ENCODE data around the gene FBXW8.

FBXW8 gene

DNA sequence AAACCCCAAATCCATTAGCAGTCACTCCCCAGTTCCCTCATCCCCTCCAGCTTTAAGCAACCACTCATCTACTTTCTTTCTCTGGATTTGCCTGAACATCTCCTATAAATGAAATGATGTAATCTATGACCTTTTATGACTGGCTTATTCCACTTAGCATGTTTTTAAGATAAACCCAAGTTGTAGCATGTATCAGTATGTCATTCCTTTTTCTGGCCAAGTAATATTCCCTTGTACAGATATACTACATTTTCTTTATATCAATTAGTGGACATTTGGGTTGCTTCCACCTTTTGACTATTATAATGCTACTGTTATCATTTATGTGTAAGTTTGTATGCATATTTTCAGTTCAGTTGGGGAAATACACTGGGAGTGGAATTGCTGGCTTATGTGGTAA, 105.1 kb downstream of the FBXW8 start:
- Histone ChIP-seq H2AFZ (ENCODE audit: low read length) (no peak overlapping the region), H4K20me1 (ENCODE audit: insufficient read depth, low read length) (no peaks in the 10 kb centered on the region), H3K27me3 (replicated peaks; ENCODE audit: insufficient read depth, low read length) (no peaks in the 10 kb centered on the region), H3K27ac (ENCODE audit: low read length) (no peak overlapping the region), H3K79me2 (ENCODE audit: low read length) (no peaks in the 10 kb centered on the region), H3K9me3 (replicated peaks; ENCODE audit: insufficient read depth, low read length) (no peaks in the 10 kb centered on the region), H3K4me1 (ENCODE audit: low read length) (no peaks in the 10 kb centered on the region), H3K9me2 (replicated peaks; ENCODE audit: insufficient read depth, low read length) (no peaks in the 10 kb centered on the region), H3K4me3 (ENCODE audit: low read length) (no peak overlapping the region), H3K4me2 (ENCODE audit: low read depth, low read length) (no peak overlapping the region), H3F3A (ENCODE audit: insufficient read depth, low read length) (no peaks in the 10 kb centered on the region), H3K9ac (ENCODE audit: low read length) (no peak overlapping the region), H3K36me3 (replicated peaks; ENCODE audit: insufficient read depth, low read length) (no peaks in the 10 kb centered on the region)
- no peak for DNase-seq
- TF ChIP-seq, protein P1, sequence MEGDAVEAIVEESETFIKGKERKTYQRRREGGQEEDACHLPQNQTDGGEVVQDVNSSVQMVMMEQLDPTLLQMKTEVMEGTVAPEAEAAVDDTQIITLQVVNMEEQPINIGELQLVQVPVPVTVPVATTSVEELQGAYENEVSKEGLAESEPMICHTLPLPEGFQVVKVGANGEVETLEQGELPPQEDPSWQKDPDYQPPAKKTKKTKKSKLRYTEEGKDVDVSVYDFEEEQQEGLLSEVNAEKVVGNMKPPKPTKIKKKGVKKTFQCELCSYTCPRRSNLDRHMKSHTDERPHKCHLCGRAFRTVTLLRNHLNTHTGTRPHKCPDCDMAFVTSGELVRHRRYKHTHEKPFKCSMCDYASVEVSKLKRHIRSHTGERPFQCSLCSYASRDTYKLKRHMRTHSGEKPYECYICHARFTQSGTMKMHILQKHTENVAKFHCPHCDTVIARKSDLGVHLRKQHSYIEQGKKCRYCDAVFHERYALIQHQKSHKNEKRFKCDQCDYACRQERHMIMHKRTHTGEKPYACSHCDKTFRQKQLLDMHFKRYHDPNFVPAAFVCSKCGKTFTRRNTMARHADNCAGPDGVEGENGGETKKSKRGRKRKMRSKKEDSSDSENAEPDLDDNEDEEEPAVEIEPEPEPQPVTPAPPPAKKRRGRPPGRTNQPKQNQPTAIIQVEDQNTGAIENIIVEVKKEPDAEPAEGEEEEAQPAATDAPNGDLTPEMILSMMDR (IDR thresholded peaks at IDR 0.05; ENCODE audit: low read length): no peak
- TF ChIP-seq EZH2phosphoT487 (IDR thresholded peaks at IDR 0.05; ENCODE audit: low read length): no peak
- TF ChIP-seq EZH2 (optimal IDR thresholded peaks at IDR 0.05; ENCODE audit: low read depth, low read length): no peak

DNA sequence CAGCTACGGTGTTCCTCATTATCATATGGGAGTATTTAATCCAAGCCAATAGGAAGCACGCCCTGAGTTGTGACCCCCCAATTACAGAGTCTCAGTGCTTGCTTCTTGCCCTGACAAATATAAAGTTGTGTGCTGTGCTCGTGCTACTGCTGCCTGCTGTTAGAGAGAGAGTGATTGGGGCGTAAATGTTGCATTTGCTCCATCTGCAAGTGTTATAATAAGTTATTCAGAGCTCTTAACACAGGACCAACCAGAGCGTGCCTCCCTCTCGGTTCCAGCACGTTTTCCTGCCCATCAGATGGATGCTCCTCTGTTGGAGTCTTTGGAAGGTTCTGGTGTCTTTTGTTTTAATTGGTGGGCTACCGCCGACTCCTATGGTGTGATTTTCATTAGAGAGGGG, 107.1 kb downstream of the FBXW8 start:
- H3F3A ChIP-seq (ENCODE audit: insufficient read depth, low read length): no peaks in the 10 kb centered on the region
- no peak overlapping the region for H2AFZ ChIP-seq (ENCODE audit: low read length)
- H3K4me3 ChIP-seq (ENCODE audit: low read length): no peak overlapping the region
- H3K4me1 ChIP-seq (ENCODE audit: low read length): no peaks in the 10 kb centered on the region
- no peak overlapping the region for H3K9ac ChIP-seq (ENCODE audit: low read length)
- H3K9me3 ChIP-seq (replicated peaks; ENCODE audit: insufficient read depth, low read length): no peaks in the 10 kb centered on the region
- no peaks in the 10 kb centered on the region for H3K9me2 ChIP-seq (replicated peaks; ENCODE audit: insufficient read depth, low read length)
- no peaks in the 10 kb centered on the region for H3K36me3 ChIP-seq (replicated peaks; ENCODE audit: insufficient read depth, low read length)
- no peak overlapping the region for H3K4me2 ChIP-seq (ENCODE audit: low read depth, low read length)
- TF ChIP-seq, protein P1 (IDR thresholded peaks at IDR 0.05; ENCODE audit: low read length): no peak
- no peak for TF ChIP-seq EZH2 (optimal IDR thresholded peaks at IDR 0.05; ENCODE audit: low read depth, low read length)
- no peak for TF ChIP-seq EZH2phosphoT487 (IDR thresholded peaks at IDR 0.05; ENCODE audit: low read length)
- no peak for DNase-seq
- 0 out of 2 replicates have a peak, but pooled peaks cover under 1% of the 10 kb centered on the region for H3K79me2 ChIP-seq (ENCODE audit: low read length)
- H3K27me3 ChIP-seq (replicated peaks; ENCODE audit: insufficient read depth, low read length): no peaks in the 10 kb centered on the region
- no peak overlapping the region for H3K27ac ChIP-seq (ENCODE audit: low read length)
- H4K20me1 ChIP-seq (ENCODE audit: insufficient read depth, low read length): no peaks in the 10 kb centered on the region

DNA sequence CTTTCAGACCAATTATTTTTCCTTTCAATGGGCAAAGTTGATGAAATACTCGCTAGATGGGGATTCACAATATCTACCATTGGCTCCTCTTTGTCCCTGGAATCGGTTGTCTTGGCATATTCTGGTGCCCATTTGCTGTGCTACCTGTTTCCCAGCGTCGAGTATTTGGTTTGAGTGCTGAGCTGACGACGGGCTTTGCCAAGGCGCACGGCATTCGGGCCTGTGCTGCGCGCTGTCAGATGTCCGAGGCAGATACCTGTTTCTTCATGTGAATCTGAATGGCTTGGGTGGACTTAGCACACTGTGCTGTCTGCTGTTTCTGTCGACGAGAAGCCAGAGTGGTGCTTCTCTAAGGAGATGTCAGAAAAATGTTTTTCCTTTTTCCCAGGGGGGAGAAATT, 107.5 kb downstream of the FBXW8 start:
- Histone ChIP-seq H2AFZ (ENCODE audit: low read length) (no peak overlapping the region), H3K4me2 (ENCODE audit: low read depth, low read length) (no peak overlapping the region), H4K20me1 (ENCODE audit: insufficient read depth, low read length) (no peaks in the 10 kb centered on the region), H3K27me3 (replicated peaks; ENCODE audit: insufficient read depth, low read length) (no peaks in the 10 kb centered on the region), H3K4me1 (ENCODE audit: low read length) (no peaks in the 10 kb centered on the region), H3K9me3 (replicated peaks; ENCODE audit: insufficient read depth, low read length) (no peaks in the 10 kb centered on the region), H3K9ac (ENCODE audit: low read length) (no peak overlapping the region), H3K9me2 (replicated peaks; ENCODE audit: insufficient read depth, low read length) (no peaks in the 10 kb centered on the region), H3K79me2 (ENCODE audit: low read length) (0 out of 2 replicates have a peak, but pooled peaks cover 4% of the 10 kb centered on the region), H3K27ac (ENCODE audit: low read length) (no peak overlapping the region), H3F3A (ENCODE audit: insufficient read depth, low read length) (no peaks in the 10 kb centered on the region), H3K4me3 (ENCODE audit: low read length) (no peak overlapping the region), H3K36me3 (replicated peaks; ENCODE audit: insufficient read depth, low read length) (no peaks in the 10 kb centered on the region)
- DNase-seq: no peak
- TF ChIP-seq EZH2phosphoT487 (IDR thresholded peaks at IDR 0.05; ENCODE audit: low read length): no peak
- TF ChIP-seq EZH2 (optimal IDR thresholded peaks at IDR 0.05; ENCODE audit: low read depth, low read length): no peak

DNA sequence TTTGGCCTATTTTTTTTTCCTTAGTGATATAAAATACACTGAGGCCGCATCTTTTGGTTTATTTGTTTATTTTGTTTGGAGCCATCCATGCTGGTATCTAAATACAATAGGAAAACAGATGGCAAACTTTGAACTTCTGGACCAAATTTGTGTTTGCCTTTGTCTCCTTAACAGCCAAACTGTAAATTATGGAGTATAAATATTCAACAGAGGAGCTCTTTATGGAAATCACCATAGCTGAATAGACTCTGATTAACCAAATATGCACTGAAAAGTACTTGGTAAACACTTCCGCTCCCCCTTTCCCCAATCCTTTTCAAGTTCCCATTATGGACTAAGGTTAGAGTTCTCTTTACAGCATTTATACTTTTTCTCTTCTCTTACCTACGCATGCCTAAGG, 107.9 kb downstream of the FBXW8 start:
- H3K9me3 ChIP-seq (replicated peaks; ENCODE audit: insufficient read depth, low read length): no peaks in the 10 kb centered on the region
- H3K4me1 ChIP-seq (ENCODE audit: low read length): no peaks in the 10 kb centered on the region
- no peak overlapping the region for H3K9ac ChIP-seq (ENCODE audit: low read length)
- H3K9me2 ChIP-seq (replicated peaks; ENCODE audit: insufficient read depth, low read length): no peaks in the 10 kb centered on the region
- no peaks in the 10 kb centered on the region for H3K36me3 ChIP-seq (replicated peaks; ENCODE audit: insufficient read depth, low read length)
- H3K79me2 ChIP-seq (ENCODE audit: low read length): 0 out of 2 replicates have a peak, but pooled peaks cover 6% of the 10 kb centered on the region
- H4K20me1 ChIP-seq (ENCODE audit: insufficient read depth, low read length): no peaks in the 10 kb centered on the region
- H3K27ac ChIP-seq (ENCODE audit: low read length): no peak overlapping the region
- no peaks in the 10 kb centered on the region for H3K27me3 ChIP-seq (replicated peaks; ENCODE audit: insufficient read depth, low read length)
- no peak overlapping the region for H3K4me2 ChIP-seq (ENCODE audit: low read depth, low read length)
- no peak for DNase-seq
- H2AFZ ChIP-seq (ENCODE audit: low read length): no peak overlapping the region
- no peaks in the 10 kb centered on the region for H3F3A ChIP-seq (ENCODE audit: insufficient read depth, low read length)
- TF ChIP-seq, protein P1 (IDR thresholded peaks at IDR 0.05; ENCODE audit: low read length): no peak
- TF ChIP-seq EZH2 (optimal IDR thresholded peaks at IDR 0.05; ENCODE audit: low read depth, low read length): no peak
- no peak for TF ChIP-seq EZH2phosphoT487 (IDR thresholded peaks at IDR 0.05; ENCODE audit: low read length)
- no peak overlapping the region for H3K4me3 ChIP-seq (ENCODE audit: low read length)

Data from MM.1S (cell line).